ENCODE measurements around the gene KIF2C.

Gene KIF2C

GRCh38 chr1:44730741-44731512 is 8.7 kb upstream of the KIF2C start, which contains the start of gene RNU5D-1:
Gene RNU5D-1 (minus strand): TSS chr1:44731170.
- peaks cover 16% of the 10 kb centered on the region for H3F3A ChIP-seq (ENCODE audit: insufficient read depth, low read length)
- DNase-seq: peak; percentile 96
- H3K9me3 ChIP-seq (replicated peaks; ENCODE audit: insufficient read depth, low read length): no peaks in the 10 kb centered on the region
- H3K79me2 ChIP-seq (ENCODE audit: low read length): no peaks in the 10 kb centered on the region
- H3K4me3 ChIP-seq (ENCODE audit: low read length): peak within 1 kb of the TSS; percentile 51; the same call in 1 of the 2 replicates
- peak within 1 kb of the TSS; percentile 63 for H3K4me2 ChIP-seq (ENCODE audit: low read depth, low read length)
- peak within 1 kb of the TSS; percentile 82 for H2AFZ ChIP-seq (ENCODE audit: low read length)
- H3K4me1 ChIP-seq (ENCODE audit: low read length): peaks cover 6% of the 10 kb centered on the region
- H3K27ac ChIP-seq (ENCODE audit: low read length): peak within 1 kb of the TSS; percentile 96
- H4K20me1 ChIP-seq (ENCODE audit: insufficient read depth, low read length): no peaks in the 10 kb centered on the region
- H3K36me3 ChIP-seq (replicated peaks; ENCODE audit: insufficient read depth, low read length): no peaks in the 10 kb centered on the region
- TF ChIP-seq CTCF (IDR thresholded peaks at IDR 0.05; ENCODE audit: low read length) (peak; percentile 64), EZH2 (optimal IDR thresholded peaks at IDR 0.05; ENCODE audit: low read depth, low read length) (no peak), EZH2phosphoT487 (IDR thresholded peaks at IDR 0.05; ENCODE audit: low read length) (no peak)
- H3K9ac ChIP-seq (ENCODE audit: low read length): peak within 1 kb of the TSS; percentile 85
- no peaks in the 10 kb centered on the region; the same call in 1 of the 2 replicates for H3K27me3 ChIP-seq (replicated peaks; ENCODE audit: insufficient read depth, low read length)
- no peaks in the 10 kb centered on the region for H3K9me2 ChIP-seq (replicated peaks; ENCODE audit: insufficient read depth, low read length)

GRCh38 chr1:44733365-44733764 is 6.3 kb upstream of the KIF2C start:
- no peaks in the 10 kb centered on the region for H3K79me2 ChIP-seq (ENCODE audit: low read length)
- no peak overlapping the region for H3K27ac ChIP-seq (ENCODE audit: low read length)
- no peaks in the 10 kb centered on the region for H3K36me3 ChIP-seq (replicated peaks; ENCODE audit: insufficient read depth, low read length)
- peaks cover 16% of the 10 kb centered on the region for H3F3A ChIP-seq (ENCODE audit: insufficient read depth, low read length)
- H3K9me3 ChIP-seq (replicated peaks; ENCODE audit: insufficient read depth, low read length): no peaks in the 10 kb centered on the region
- no peak overlapping the region for H3K4me3 ChIP-seq (ENCODE audit: low read length)
- H3K9me2 ChIP-seq (replicated peaks; ENCODE audit: insufficient read depth, low read length): no peaks in the 10 kb centered on the region
- H3K9ac ChIP-seq (ENCODE audit: low read length): no peak overlapping the region
- no peak overlapping the region for H3K4me2 ChIP-seq (ENCODE audit: low read depth, low read length)
- DNase-seq: no peak
- TF ChIP-seq CTCF (IDR thresholded peaks at IDR 0.05; ENCODE audit: low read length): no peak
- no peak for TF ChIP-seq EZH2phosphoT487 (IDR thresholded peaks at IDR 0.05; ENCODE audit: low read length)
- no peak for TF ChIP-seq EZH2 (optimal IDR thresholded peaks at IDR 0.05; ENCODE audit: low read depth, low read length)
- peaks cover 6% of the 10 kb centered on the region for H3K4me1 ChIP-seq (ENCODE audit: low read length)
- no peaks in the 10 kb centered on the region for H4K20me1 ChIP-seq (ENCODE audit: insufficient read depth, low read length)
- H2AFZ ChIP-seq (ENCODE audit: low read length): no peak overlapping the region
- H3K27me3 ChIP-seq (replicated peaks; ENCODE audit: insufficient read depth, low read length): no peaks in the 10 kb centered on the region

- H3K79me2 ChIP-seq (ENCODE audit: low read length): no peaks in the 10 kb centered on the region
Observed at GRCh38 chr1:44733784-44734183, 5.9 kb upstream of the KIF2C start.

More at GRCh38 chr1:44733784-44734183, 5.9 kb upstream of the KIF2C start:
- TF ChIP-seq EZH2 (optimal IDR thresholded peaks at IDR 0.05; ENCODE audit: low read depth, low read length) (no peak), CTCF (IDR thresholded peaks at IDR 0.05; ENCODE audit: low read length) (no peak), EZH2phosphoT487 (IDR thresholded peaks at IDR 0.05; ENCODE audit: low read length) (no peak)
- Histone ChIP-seq H2AFZ (ENCODE audit: low read length) (no peak overlapping the region), H3K4me3 (ENCODE audit: low read length) (no peak overlapping the region), H3K9ac (ENCODE audit: low read length) (no peak overlapping the region), H3F3A (ENCODE audit: insufficient read depth, low read length) (peaks cover 16% of the 10 kb centered on the region), H3K36me3 (replicated peaks; ENCODE audit: insufficient read depth, low read length) (no peaks in the 10 kb centered on the region), H3K27me3 (replicated peaks; ENCODE audit: insufficient read depth, low read length) (no peaks in the 10 kb centered on the region), H3K9me3 (replicated peaks; ENCODE audit: insufficient read depth, low read length) (no peaks in the 10 kb centered on the region), H3K27ac (ENCODE audit: low read length) (no peak overlapping the region), H3K9me2 (replicated peaks; ENCODE audit: insufficient read depth, low read length) (no peaks in the 10 kb centered on the region), H3K4me1 (ENCODE audit: low read length) (peaks cover 6% of the 10 kb centered on the region), H4K20me1 (ENCODE audit: insufficient read depth, low read length) (no peaks in the 10 kb centered on the region), H3K4me2 (ENCODE audit: low read depth, low read length) (no peak overlapping the region)
- no peak for DNase-seq

Measured in MM.1S (cell line).